Kasumi-1 (cell line): ENCODE results near the gene PDCD2L.
"Not testable (repeated sequence)": the region's sequence is repeated elsewhere in the genome, so short reads cannot be mapped to it uniquely, and the experiment has no call there.

Experiments
- DNase-seq, 2 experiments: peaks; one replicate each; lab custom pipeline; 2025; lab: John Stamatoyannopoulos, UW

Gene PDCD2L

DNA sequence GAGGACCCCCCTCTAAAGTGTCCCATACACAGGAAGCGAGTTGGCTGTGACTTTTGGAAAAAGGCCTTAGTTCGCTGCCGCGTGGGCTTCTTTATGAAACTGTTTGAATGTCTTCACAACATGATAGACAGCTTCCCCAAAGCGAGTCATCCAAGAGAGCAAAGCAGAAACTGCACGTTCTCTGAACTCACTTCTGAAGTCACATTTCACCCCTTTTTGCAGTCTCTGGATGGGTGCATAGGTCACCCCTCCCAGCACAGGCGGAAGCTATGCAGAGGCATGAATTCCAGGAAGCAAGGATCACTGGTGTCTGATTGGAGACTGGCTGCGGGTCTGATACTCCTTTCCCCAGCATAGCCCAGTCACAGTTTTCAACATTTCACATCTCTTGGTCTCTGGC is 28.6 kb upstream of the PDCD2L start:
- DNase-seq = no peak

DNA sequence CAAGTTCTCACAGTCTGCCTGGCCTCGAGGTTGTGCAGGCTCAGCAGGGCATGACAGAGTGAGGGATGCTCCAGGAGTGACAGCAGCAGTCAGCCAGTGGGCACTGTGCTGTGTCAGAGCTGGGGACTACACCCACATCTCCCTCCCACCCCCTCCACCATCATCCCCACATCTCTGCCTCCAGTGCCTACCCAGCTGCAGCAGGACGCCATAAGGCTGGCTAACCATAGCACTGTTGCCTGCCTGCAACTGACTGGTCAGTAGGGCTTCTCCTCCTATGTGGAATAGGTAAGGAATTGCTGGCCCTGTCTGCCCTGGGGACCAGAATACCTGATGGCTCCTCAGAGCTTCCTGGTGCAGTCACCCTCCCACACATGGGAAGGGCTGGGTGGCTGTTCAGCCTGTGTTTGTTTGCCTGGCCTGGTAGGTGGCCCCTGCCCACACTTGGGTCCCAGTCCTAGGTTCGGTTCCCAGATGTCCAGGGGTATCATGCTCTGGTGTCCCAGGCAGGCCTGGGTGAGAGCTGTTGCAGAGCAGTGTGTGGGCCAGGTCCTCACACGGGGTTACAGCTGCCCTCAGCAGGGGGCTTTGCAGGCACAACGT is 23.5 kb upstream of the PDCD2L start:
- DNase-seq = no peak

DNA sequence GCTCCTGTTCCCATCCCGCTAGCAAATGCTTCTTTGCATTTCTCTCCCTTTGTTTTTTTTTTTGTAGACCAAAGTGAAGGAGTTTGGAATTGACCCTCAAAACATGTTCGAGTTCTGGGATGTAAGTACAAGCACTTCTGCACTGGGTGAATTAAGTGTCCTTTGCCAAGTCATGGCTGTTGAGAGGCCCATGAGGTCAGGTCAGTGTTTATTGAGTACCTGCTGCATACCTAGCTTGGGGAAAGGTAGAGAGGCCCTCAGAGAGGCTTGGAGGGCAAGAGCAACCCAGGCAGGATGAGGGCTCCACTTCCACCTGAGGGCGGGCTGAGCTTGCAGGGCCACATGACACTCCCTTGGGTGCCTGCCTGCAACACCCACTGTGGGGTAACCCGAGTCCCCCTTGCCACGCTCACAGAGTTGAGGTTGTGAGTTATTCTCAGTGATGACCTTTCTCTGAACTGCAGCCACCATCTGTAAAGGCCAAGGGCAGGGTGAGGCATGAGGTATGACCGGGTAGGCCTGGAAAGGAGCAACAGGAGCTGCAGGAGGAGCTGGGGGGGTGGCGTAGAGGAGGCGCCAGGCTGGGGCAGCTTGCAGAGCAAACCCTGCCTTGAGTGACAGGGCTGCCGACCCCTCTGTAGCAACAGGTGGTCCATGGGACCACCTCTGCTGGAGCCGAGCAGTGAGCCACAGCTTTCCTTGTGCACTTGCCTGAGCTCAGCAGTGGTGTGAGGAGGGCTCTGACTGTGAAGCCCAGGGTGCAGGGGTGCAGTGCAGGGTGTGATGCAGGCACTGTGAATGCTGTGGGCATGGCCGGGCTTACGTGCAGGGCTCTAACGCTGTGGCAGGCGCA is 22.6 kb upstream of the PDCD2L start:
- DNase-seq = no peak

DNA sequence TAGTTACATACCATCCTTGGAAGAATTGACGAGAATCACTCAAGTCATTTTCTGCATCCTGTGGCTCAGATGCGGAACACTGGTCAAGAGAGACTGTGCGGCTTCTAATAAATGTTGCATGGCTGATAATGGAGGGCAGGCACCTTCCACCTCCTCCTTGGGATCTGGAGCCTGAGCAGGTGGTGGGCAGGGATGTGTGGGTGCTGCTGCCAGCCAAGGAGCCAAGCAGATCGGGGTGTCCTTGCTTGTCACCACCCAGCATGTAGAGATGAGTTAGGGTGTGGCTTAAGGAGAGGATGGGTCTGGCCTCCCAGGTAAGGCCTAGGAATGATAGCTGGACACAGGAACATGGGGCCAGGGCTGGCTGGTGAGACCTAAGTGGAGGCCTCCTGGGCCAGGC is 21.7 kb upstream of the PDCD2L start:
- DNase-seq = no peak

DNA sequence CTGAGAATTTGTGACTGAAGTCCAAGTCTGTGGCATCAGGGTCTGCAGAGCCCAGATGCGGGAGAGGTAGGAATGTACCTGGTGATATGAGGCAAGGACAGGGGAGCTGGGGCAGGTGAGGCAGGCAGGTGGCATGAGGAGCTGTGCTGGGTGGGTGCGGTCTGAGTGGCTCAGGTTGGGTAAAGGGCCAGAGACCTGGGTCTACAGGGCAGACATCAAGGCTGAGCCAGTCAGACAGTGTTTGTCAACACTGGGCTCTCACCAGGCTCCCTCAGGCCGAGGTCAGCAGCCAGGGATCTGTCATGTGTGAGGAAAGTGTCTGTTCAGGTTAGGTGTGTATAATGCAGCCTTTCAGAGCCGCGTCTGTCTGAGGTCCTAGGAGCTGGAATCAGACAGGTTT is 20.6 kb upstream of the PDCD2L start:
- no peak for DNase-seq

DNA sequence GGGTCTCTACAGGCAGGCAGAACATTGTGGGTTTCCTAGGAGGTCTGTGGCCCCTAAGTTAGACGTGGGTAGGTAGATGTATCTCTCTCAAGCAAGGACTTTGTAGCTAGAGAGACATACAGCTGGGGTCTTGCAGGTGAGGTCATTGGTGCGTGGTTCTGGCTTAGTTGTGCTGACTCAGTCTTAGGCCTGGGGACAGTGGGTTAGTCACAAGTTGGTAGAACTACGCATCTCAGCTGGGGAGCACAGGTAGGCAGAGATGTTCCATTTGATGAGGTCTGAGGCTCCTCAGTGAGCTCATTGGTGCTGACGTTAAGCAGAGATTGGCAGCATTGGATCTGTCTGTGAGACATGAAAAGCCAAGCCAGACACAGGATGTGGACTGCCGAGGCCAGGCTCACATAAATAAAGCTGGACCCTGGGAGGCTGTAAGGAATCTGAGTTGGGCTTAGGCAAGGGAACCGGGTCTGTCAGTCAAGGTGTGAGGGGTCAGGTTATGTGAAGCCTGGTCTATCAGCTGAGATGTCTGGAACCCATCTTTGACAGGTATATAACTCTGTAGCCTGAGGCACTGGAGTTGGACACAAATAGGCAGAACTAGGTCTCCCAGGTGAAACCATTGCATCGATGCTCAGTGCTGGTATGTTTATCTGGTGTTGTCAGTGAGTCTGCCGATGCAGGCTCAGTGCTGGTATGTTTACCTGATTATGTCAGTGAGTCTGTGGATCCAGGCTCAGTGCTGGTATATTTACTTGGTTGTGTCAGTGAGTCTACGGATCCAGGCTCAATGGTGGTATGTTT is 17.4 kb upstream of the PDCD2L start:
- DNase-seq = no peak

DNA sequence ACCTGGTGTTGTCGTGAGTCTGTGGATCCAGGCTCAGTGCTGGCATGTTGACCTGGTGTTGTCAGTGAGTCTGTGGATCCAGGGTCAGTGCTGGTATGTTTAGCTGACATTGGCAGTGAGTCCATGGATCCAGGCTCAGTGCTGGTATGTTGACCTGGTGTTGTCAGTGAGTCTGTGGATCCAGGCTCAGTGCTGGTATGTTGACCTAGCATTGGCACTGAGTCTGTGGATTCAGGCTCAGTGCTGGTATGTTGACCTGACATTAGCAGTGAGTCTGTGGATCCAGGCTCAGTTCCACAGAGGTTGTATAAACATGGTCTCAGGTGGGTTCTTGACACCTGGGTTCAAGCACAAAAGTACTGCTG is 16.8 kb upstream of the PDCD2L start:
- no peak for DNase-seq

DNA sequence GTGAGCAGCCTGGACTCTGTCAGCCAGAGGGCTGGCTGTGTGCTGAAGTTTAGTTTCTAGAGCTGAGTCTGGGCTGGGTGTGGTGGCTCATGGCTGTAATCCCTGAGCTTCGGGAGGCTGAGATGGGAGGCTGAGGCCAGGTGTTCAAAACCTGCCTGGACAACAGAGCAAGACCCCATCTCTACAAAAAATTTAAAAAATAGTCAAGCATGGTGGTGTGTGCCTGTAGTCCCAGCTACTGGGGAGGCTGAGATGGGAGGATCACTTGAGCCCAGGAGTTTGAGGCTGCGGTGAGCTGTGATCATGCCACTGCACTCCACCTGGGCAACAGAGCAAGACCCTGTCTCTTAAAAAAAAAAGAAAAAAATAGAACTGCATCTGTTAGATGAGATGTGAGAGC is 15.5 kb upstream of the PDCD2L start:
- not testable (repeated sequence) for DNase-seq

DNA sequence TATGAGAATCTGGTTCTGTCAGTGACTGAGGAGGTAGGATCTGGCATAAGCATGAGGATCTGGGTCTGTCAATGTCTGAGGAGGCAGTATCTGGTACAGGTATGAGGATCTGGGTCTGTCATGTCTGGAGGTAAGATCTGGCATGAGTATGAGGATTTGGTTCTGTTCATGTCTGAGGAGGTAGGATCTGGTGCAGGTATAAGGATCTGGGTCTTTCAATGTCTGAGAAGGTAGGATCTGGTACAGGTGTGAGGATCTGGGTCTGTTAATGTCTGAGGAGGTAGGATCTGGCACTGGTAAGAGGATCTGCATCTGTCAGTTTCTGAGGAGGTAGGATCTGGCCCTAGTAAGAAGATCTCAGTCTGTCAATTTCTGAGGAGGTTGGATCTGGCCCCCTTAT is 12.4 kb upstream of the PDCD2L start:
- DNase-seq = no peak

DNA sequence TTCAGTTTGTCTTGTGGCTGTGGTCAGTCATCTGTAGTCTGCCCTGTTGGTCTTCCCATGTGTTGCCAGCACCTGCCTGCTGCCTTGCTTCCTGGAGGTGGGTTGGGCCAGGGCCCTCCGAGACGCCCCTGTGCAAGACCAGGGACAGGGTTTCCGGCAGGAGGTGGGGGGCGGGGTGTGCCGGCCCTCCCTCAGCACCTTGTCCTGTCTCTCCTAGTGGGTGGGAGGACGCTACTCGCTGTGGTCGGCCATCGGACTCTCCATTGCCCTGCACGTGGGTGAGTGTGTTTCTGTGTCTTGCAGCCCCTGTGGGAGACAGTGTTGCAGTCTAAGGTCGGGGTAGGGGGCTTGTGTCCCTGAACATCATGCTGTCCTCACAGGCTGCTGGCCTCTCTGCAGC is 11.2 kb upstream of the PDCD2L start:
- DNase-seq = no peak

DNA sequence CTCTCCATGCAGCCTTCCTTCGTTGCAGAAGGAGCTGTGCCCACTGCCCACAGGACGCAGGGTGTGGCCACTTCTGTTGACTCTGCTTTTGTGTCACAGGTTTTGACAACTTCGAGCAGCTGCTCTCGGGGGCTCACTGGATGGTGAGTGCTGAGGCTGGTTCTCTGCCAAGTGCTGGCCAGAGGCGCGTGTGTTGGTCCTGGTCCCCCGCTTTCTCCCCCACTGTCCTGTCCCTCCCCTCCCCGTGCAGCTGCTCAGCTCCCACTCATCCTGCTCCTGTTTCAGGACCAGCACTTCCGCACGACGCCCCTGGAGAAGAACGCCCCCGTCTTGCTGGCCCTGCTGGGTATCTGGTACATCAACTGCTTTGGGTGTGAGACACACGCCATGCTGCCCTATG is 10.6 kb upstream of the PDCD2L start:
- DNase-seq = no peak

DNA sequence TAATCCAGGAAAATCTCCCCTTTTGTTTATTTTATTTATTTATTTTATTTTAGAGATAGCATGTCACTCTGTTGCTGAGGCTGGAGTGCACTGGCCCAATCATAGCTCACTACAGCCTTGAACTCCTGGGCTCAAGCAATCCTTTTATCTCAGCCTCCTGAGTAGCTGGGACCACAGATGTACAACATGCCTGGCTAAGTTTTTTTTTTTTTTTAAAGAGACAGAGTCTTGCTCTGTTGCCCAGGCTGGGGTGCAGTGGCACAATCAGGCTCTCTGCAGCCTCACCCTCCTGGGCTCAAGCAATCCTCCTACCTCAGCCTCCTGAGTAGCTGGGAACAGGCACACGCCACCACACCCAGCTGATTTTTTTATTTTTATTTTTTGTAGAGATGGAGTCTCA is 6.3 kb upstream of the PDCD2L start:
- DNase-seq = no peak

DNA sequence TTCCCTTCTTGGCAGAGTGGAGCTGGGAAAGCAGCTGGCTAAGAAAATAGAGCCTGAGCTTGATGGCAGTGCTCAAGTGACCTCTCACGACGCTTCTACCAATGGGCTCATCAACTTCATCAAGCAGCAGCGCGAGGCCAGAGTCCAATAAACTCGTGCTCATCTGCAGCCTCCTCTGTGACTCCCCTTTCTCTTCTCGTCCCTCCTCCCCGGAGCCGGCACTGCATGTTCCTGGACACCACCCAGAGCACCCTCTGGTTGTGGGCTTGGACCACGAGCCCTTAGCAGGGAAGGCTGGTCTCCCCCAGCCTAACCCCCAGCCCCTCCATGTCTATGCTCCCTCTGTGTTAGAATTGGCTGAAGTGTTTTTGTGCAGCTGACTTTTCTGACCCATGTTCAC is 4.3 kb upstream of the PDCD2L start:
- DNase-seq = no peak

DNA sequence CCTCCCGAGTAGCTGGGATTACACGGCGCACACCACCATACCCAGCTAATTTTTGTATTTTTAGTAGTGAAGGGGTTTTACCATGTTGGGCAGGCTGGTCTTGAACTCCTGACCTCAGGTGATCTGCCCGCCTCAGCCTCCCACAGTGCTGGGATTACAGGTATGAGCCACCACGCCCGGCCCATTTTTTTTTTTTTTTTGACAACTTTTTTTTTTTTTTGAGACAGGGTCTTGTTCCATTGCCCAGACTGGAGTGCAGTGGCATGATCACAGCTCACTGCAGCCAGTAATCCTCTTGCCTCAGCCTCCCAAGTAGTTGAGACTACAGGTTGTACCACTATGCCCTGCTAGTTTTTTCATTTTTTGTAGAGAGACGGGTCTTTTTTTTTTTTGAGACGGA is 3.4 kb upstream of the PDCD2L start:
- not testable (repeated sequence) for DNase-seq

DNA sequence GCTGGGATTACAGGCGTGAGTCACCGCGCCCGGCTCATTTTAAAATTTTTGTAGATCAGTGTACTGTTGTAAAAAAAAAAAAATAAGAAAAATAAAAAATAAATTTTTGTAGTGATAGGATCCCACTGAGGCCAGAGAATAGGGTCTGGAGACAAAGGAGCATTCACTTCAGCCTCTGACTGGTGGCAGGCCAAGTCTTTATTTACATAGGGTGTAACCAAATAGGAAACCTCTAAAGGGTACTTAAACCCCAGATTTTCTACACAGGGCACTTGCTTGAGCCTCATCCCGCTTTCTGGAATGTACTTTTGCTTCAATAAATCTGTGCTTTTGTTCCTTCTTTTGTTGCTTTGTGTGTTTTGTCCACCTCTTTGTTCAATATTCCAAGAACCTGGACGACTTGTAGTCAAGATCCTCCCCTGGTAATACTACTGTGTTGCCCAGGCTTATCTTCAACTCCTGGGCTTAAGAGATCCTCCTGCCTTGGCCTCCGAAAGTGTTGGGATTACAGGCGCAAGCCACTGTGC is 2.1 kb upstream of the PDCD2L start:
- no peak for DNase-seq

DNA sequence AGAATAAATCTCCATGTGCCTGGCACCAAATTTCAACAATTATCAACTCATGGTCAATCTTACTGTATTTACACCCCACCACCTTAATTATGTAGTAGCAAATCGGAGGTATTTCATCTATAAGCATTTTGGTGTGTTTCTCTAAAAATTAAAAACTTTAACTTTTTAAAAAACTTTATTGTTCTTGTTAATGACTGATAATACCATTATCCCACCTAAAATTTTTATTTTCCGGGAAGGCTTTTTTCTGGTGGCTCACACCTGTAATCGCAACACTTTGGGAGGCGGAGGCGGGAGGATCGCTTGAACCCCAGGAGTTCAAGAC is 453 bp upstream of the PDCD2L start:
- DNase-seq = no peak

DNA sequence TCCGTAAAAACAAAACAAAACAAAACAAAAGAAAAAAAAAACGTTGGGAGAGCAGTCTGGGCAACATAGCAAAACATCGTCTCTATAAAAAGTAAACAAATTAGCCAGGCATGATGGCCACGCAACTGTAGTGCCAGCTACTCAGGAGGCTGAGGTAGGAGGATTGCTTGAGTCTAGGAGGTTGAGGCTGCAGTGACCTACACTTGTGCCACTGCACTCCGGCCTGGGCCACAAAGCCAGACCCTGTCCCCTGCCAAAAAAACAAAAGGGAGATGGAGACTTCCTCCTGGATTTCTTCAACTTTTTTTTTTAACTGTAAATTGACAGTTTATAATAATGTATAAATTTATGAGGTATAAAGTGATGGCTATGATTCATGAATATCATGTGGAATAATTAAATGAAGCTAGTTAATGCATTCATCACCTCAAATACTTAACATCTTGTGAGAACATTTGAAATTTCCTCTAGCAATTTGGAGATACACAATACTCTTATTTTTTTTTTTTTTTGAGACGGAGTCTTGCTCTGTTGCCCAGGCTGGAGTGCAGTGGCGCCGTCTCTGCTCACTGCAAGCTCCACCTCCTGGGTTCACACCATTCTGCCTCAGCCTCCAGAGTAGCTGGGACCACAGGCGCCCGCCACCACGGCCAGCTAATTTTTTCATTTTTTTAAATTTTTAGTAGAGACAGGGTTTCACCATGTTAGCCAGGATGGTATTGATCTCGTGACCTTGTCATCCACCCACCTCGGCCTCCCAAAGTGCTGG is 1.9 kb downstream of the PDCD2L start:
- DNase-seq = no peak

DNA sequence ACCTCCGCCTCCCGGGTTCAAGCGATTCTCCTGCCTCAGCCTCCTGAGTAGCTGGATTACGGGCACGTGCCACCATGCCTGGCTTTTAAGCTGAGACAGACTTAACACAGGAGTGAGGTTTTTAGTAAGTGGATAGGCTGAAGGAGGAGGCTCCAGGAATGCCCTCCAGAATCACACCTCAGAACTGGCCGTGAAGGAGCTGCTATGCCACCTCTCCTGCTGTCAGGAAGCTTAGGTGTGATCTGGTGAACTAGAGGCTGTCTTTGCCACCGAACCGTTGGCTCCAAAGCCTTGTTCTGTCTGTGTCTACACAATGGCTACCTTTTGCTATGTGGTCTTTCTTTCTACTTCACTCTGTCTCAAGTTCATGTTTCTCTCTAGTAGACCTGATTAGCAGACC is 4.2 kb downstream of the PDCD2L start:
- no peak for DNase-seq

DNA sequence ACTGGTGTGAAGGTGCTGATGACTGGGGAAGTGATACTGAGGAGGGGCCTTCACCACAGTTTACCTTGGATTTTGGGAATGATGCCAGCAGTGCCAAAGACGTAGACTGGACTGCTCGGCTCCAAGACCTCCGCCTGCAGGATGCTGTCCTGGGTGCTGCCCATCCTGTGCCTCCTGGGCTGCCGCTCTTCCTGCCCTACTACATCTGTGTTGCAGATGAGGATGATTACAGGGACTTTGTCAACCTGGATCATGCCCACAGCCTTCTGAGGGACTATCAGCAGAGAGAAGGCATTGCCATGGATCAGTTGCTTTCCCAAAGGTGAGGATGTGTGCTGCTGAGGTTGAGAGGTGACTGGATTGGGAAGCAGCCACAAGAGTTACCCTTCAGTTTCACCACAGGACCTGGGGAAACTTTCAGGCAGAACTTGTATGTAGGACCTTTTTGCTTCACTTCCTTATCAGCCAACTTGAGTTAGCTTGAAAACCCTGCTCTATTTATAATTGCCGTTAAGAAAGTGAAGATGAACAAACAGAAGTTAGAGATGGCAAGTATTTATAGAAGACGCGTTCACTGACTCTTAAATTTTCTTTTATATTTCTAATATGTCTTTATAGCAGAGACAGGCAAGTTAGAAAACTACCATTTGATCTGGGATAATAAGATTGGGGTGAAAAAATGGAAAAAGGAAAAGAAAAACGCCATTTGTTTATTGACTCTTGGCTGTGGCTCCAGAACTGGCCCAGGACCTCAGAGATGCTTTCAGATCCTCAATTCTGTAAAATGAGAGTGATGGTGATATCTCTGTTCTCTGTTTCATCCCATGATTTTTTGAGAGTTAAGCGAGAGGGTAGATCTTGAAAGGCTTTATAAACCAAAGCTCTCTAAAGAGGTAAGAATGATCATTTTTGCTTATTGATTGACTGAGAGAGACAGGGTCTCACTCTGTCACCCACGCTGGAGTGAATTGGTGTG is 5.3 kb downstream of the PDCD2L start:
- no peak for DNase-seq

DNA sequence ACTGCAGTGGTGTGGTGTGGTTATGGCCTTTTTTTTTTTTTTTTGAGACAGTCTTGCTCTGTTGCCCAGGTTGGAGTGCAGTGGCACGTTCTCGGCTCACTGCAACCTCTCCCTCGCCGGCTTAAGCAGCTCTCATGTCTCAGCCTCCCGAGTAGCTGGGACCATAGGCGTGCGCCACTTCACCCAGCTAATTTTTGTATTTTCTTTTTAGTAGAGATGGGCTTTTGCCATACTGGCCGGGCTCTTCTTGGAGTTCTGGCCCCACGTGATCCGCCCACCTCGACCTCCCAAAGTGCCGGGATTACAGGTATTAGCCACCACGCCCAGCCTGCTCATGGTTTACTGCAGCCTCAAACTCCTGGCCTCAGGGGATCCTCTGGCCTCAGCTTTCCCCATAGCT is 7.0 kb downstream of the PDCD2L start:
- DNase-seq = no peak

DNA sequence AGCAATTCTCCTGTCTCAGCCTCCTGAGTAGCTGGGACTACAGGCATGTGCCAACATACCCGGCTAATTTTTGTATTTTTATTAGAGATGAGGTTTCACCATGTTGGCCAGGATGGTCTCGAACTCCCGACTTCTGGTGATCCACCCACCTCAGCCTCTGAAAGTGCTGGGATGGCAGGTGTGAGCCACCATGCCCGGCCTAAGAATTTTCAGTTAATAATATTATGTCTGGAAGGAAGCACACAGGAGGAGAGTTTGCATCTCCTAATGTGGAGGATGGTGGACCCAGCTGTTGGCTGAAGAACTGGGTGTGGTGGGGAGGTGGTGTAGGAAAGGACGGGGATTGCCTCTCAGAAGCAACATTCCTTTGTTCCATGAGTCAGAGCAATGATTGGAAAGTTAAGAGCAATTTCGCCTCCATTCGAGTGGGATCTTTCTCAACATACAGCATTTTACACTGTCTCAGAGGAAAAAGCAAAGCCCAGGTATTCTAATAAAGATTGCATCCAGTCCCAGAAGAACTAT is 11.9 kb downstream of the PDCD2L start:
- DNase-seq = no peak
